Stimulated activated CD4-positive, alpha-beta T cell treated with anti-CD3 and anti-CD28 coated beads, Interleukin-1b, Interleukin-23, amount 100 ng/mL, for 48 hours (primary cell): ENCODE measurements around the gene SETD1A.
"Not testable (repeated sequence)": the region's sequence is repeated elsewhere in the genome, so short reads cannot be mapped to it uniquely, and the experiment has no call there.

Source experiments
- DNase-seq: peaks from one replicate; pipeline ENCODE4 v3.0.0-alpha.2; 2020

The SETD1A gene

GRCh38 chr16:31001507-31002249 is 44.1 kb downstream of the SETD1A start:
- no peak for DNase-seq

GRCh38 chr16:31002250-31002700 is 44.7 kb downstream of the SETD1A start:
- no peak for DNase-seq

- no peak for DNase-seq
Observed at GRCh38 chr16:31002862-31003341, 45.3 kb downstream of the SETD1A start.

GRCh38 chr16:31003744-31004143 is 46.2 kb downstream of the SETD1A start:
- no peak for DNase-seq

GRCh38 chr16:31004658-31005057 is 47.1 kb downstream of the SETD1A start:
- no peak for DNase-seq

DNA sequence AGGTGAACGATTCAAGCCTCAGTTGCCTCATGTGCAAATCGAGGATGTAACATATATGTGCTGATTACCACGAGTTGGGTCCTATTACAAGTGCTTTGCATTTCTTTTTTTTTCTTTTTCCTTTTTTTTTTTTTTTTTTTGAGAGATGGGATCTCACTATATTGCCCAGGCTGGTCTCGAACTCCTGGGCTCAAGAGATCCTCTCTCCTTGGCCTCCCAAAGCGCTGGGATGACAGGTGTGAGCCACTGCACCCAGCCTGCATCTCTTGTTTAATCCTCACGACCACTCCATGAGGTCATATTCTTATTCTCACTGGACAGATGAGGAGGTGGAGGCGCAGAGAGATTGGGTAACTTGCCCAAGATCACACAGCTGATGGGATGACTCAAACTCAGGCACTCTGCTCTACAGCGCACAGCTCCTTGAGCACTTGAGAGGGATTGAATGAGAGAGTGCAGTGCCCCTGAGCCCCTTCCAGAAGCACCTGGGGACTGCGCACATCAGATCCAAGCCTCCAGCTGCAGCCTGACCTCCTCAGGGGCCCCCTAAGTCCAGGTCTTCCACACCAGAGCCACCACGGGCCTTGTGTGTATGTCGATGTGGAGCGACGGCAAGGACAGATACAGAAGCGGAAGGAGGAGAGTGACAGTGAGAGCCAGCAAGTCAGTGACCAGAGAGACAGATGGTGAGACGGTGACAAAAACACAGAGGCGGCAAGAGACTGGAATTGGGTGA is 48.0 kb downstream of the SETD1A start:
- no peak for DNase-seq

DNA sequence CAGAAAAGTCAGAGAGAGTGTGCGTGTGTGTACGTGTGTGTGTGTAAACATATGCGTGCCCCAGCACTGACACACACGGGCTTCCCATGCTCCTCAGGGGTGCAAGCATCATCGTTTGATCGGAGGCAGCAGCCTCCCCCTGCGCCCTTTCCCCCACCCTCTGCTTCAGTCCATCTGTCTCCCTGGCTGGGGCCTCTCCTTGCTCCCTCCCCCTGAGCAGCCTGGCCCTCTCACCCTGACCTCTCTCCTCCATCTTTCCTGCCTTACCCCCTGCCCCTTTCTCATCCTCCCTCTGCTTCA is 48.5 kb downstream of the SETD1A start:
- no peak for DNase-seq

DNA sequence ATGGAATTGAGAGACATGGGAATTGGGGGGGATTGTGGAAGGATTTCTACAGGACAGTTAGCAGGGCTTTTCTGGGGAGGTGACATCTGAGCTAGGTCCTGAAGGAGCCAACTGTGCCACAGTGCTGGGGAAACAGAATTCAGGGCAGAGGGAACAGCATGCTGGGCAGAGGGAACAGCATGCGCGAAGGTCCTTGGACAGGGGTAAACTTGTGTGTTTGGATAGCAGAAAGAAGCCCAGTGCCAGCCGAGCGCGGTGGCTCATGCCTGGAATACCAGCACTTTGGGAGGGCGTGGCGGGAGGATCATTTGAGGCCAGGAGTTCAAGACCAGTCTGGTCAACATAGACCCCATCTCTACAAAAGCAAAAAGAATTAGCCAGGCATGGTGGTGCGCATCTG is 49.0 kb downstream of the SETD1A start:
- DNase-seq, result no peak

GRCh38 chr16:31007684-31008083 is 50.1 kb downstream of the SETD1A start:
- DNase-seq, result no peak

DNA sequence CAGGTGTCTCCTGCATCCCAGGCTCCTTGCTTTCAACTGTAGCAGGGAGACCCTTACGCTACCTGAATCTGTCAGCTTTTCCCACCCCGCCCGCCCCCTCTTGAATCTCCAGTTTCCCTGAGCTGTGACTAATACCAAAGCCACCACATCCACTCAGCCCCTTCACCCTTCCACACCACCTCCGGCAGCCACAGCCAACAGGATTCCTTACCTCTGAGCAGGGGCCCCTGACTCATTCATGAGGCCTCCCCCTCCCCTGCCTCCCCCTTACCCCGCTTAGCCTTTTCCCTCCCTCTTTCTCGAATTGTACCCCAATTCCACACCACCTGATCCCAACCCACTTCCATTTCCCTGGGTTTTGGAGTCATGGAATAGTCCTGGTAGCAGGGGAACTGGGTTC is 50.6 kb downstream of the SETD1A start:
- no peak for DNase-seq

DNA sequence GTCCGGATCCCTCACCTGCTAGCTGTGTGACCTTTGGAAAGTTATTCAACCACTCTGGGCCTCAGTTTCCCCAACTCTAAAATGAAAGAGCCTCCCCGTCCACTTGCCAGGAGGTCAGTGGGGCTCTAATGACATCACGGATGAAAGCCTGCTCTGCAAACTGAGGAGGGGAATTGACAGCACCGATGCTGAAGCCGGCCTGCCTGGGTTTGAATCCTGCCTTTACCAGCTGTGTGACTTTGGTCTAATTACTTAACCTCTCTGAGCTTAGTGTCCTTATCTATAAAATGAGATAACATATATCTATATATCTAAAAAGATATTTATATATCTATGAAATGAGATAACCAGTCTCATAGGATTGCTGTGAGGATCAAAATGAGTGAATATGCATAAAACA is 51.0 kb downstream of the SETD1A start:
- no peak for DNase-seq

DNA sequence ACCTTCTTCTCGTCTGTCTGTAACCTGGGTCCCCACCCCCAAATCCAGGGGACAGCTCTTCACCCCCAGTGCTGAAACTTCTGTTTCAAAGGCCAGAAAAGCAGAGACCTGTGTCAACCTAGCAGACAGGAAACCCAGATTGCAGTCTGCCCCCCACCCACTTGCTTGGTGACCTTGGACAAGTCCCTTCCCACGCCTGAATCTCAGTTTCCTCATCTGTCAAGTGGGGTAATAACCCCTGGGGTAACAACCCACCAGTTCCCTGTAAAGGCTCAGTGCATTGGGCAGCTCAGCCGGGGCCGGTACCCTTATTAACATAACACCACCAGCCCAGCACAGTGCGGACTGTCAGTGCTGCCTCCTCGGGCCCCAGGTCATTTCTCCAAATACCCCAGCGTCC is 51.6 kb downstream of the SETD1A start:
- no peak for DNase-seq

DNA sequence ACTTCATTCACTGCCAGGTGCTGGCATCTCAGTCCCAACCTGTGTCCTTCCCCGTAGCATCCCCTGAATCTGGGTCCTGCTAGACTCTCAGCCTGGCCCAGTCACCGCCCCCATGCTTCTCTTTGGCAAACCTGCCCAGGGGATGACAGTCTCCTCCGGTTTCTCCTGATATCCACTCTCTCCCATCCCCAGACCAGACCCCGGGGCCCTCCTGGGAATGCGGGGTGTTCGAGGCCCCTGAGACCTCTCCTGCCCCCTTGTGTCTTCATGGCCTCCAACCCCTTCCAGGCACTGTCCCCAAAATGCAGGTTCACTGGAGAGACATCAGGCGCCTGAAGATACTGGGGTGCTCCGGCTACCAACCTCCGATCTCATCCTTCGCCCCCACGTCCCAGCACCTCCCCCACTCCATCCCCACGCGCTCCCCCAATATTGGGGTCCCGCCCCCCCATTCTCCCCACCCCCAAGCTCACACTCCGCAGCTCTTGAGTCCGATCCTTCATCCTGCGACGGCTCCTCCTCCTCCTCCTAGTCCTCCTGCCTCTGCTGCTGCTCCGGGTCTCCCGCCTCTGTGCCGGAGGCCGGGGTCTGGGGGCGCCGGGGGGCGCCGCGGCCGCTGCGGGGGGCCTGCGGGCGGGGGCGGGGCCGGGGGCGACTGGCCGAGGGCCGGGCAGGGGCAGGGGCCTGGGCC is 52.5 kb downstream of the SETD1A start:
- no peak for DNase-seq

- DNase-seq, result peak; percentile 21
Observed at GRCh38 chr16:31010585-31011325, 53.2 kb downstream of the SETD1A start, which contains the start of gene STX1B. Gene STX1B (minus strand): TSS chr16:31010638. CDS start chr16:31010396, 242 bp downstream.

DNA sequence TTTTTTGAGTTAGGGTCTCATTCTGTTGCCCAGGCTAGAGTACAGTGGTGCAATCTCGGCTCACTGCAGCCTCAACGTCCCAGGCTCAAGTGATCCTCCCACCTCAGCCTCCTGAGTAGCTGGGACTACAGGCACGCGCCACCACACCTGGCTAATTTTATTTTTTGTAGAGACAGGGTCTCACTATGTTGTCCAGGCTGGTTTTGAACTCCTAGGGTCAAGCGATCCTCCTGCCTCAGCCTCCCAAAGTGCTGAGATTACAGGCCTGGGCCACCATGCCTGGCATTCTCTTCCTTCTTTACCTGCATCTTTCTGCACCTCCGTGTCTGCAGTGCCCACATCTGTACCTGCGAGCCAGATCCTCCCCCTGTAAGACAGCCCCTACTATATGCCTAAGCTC is 54.3 kb downstream of the SETD1A start:
- DNase-seq, result not testable (repeated sequence)

DNA sequence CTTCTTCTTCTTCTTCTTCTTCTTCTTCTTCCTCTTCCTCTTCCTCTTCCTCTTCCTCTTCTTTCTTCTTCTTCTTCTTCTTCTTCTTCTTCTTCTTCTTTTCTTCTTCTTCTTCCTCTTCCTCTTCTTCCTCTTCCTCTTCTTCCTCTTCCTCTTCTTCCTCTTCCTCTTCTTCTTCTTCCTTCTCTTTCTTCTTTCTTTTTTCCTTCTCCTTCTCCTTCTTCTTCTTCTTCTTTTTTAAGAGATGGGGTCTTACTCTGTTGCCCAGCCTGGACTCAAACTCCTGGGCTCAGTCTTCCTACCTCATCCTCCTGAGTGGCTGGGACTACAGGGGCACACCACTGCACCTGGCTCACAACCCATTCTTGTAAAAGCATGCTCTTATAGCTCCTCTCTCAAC is 55.7 kb downstream of the SETD1A start:
- not testable (repeated sequence) for DNase-seq

- DNase-seq, result no peak
Observed at GRCh38 chr16:31016018-31016417, 58.5 kb downstream of the SETD1A start.

- DNase-seq, result not testable (repeated sequence)
Observed at GRCh38 chr16:31017756-31018155, 60.2 kb downstream of the SETD1A start.

DNA sequence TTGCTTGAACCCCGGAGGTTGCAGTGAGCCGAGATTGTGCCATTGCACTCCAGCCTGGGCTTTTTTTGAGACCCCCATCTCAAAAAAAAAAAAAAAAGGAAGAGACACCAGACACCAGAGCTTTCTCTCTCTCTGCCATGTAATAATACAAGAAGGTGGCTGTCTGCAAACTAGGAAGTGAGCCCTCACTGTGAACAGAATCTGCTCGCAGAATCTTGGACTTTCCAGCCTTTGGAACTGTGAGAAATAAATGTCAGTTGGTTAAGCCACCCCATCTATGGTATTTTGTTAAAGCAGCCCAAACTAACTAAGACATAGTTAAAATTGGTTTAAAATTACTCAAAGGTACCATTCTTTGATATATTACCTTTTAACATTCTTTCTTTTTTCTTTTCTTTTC is 63.0 kb downstream of the SETD1A start:
- no peak for DNase-seq

GRCh38 chr16:31022544-31023251 is 65.1 kb downstream of the SETD1A start:
- no peak for DNase-seq

DNA sequence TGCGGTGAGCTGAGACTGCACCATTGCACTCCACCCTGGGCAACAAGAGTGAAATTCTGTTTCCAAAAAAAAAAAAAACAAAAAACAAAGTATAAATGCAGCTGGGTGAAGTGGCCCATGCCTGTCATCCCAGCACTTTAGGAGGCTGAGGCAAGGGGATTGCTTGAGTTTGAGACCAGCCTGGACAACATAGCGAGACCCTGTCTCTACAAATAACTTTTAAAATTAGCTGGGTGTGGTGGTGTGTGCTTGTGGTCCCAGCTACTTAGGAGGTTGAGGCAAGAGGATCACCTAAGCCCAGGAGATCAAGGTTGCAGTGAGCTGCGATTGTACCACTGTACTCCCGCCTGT is 65.7 kb downstream of the SETD1A start:
- no peak for DNase-seq

GRCh38 chr16:31023627-31024226 is 66.2 kb downstream of the SETD1A start:
- no peak for DNase-seq
